Cortex of kidney (tissue), 1 donor: ENCODE data around the gene CACNG6.
"Not testable (repeated sequence)": the region's sequence is repeated elsewhere in the genome, so short reads cannot be mapped to it uniquely, and the experiment has no call there.

Experiments
- DNase-seq: peaks from one replicate; lab custom pipeline; 2025; lab: John Stamatoyannopoulos, UW

Gene CACNG6

DNA sequence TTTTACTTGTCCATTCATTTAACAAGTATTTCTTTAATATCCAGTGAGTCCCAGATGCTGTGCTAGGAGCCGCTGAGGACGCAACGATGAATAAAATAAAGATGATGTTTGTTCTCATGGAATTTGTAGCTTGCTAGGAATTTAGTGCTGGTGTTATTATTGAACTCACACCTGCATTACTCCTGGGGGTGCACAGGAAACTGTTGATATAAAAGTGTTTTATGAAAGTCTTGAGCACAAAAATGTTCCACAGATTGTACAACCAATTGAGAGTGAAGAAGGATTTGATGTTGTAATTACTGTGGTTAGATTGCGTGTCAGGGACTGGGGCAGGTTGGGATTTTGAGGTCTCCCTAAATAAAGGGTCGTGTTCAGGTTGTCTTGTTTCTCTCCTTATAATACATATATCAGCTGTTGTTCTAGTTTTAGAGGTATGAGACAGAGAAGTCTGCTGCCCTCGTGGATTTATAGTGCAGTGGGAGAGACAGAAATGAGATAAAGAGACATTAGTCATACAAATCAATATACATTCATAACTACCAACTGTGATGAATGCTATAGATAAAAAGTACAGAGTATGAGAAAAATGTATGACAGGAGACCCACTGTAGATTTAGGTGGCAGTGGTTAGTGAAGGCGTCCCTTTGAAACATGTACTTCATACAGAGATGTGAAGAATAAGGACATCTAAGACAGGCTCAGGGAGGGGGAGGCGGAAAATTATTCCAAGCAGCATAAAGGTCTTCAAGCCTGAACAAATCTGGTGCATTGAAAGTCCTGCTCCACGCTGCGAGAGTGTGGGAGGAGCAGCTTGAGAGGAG, 11.3 kb downstream of the CACNG6 start:
- no peak for DNase-seq

DNA sequence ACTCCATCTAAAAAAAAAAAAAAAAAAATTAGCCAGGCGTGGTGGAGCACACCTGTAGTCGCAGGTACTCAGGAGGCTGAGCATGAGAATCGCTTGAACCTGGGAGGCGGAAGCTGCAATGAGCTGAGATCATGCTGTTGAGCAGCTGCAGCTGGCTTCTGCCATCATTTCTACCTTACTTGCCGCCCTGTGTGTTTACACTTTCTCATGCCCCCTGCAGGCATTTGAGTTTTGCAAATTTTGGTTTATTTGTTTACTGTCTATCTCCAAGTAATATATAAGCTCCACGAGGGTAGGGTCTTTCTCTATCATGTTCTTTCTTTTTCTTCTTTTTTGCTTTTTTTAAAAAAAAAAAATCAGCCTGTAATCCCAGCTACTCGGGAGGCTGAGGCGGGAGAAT, 18.0 kb downstream of the CACNG6 start:
- DNase-seq, result no peak

DNA sequence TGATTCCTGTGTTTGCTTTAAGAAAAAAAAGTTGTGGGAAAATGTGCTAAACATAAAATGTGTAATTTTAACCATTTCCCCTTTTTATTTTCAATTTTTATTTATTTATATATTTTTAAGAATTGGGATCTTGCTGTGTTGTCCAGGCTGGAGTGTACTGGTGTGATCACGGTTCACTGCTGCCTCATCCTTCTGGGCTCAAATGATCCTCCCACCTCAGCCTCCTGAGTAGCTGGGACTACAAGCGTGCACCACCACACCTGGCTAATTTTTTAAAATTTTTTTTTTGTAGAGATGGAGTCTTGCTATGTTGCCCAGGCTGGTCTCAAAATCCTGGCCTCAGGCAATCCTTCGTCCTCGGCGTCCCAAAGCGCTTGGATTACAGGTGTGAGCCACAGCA, 19.0 kb downstream of the CACNG6 start:
- DNase-seq, result no peak

DNA sequence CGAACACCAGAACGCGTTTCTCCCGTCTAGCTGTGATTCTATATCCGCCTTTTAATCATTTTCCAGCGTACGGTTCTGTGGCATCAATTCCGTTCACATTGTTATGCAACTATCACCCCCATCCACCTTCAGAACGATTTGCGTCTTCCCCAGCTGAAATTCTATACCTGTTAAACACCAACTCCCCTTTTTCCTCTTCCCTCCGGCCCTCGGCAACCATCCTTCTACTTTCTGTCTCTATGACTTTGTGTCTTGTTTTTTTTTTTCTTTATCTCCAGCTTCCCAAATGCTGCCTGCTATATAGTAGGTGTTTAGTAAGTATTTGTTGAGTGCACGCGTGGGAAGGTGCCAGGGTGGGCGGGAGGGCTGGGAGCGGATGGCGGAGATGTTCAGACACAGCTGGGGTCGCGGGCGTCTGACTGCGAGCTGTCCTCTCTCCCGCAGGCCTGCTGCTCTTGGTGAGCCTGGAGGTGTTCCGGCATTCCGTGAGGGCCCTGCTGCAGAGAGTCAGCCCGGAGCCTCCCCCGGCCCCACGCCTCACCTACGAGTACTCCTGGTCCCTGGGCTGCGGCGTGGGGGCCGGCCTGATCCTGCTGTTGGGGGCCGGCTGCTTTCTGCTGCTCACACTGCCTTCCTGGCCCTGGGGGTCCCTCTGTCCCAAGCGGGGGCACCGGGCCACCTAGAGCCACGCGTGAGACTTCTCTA, 20.2 kb downstream of the CACNG6 start:
- DNase-seq, result no peak

DNA sequence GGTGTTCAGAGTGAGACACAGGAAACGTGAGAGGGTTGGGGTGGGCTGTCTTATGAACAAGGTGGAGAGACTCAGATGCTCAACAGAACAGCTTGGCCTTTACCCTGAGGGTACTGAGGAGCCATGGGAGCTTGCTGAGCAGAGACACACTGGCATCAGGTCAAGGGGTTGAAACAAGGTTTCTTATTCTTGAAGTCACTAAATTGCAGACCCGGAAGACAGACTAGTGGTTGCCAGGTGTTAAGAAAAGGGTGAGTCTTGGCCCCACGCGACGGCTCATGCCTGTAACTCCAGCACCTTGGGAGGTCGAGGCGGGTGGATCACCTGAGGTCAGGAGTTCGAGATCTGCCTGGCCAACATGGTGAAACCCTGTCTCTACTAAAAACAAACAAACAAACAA, 22.4 kb downstream of the CACNG6 start:
- no peak for DNase-seq

DNA sequence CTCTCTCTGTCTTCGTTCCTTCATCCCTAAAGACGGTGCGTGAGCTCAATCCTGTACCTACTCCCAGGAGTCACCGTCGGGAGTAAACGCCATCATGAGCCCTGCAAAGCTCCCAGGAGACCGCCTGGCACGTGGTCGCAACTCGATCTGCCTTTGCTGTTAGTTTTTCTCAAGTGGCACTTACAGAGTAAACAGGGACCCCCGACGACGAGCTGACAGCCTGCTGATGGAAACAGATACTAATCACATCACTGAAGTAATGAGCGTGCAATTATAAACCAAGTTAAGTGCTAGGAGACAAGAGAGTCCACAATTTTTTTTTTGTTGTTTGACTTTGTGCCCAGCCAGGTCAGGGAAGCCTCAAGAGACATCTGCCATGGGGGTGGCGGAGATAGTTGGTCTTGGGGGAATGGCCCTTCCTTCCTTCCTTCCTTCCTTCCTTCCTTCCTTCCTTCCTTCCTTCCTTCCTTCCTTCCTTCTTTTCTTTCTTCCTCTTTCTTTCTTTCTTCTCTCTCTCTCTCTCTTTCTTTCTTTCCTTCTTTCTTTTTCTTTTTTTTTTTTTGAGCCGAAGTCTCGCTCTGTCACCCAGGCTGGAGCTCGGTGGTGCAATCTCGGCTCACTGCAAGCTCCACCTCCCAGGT, 23.6 kb downstream of the CACNG6 start:
- no peak for DNase-seq

DNA sequence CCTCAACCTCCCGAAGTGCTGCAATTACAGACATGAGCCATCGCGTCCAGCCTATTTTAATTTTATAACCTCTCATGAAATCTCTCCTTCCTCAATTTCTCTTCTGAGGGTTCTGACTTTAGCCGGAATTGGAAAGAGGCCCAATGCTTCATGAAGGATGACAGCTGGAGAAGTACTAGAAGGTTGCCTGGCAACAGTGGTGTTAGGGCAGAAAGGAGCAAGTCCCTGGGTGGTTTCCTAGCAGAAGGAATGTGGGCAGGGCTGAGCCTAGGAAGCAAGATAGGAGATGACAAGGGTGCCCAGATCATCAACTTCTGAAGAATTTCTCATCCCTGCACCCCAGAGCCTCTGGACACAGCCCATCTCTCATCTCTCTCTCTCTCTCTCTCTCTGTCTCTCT, 25.8 kb downstream of the CACNG6 start:
- DNase-seq, result no peak

DNA sequence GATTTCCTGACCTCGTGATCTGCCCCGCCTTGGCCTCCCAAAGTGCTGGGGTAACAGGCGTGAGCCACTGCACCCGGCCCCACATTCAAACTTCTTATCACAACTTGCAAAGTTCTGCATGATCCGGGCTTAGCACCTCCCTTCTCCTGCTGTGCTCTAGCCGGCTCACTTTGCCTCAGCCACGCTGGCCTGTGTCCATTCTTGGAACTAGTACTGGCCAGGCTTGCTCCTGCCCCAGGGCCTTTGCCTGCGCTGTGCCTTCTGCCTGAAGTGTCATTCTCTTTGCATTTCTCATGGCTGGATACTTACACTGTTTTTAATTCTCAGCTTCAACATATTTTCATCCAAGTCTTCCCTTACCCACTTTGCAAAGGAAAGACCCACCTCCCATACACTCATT, 29.9 kb downstream of the CACNG6 start:
- DNase-seq, result no peak

DNA sequence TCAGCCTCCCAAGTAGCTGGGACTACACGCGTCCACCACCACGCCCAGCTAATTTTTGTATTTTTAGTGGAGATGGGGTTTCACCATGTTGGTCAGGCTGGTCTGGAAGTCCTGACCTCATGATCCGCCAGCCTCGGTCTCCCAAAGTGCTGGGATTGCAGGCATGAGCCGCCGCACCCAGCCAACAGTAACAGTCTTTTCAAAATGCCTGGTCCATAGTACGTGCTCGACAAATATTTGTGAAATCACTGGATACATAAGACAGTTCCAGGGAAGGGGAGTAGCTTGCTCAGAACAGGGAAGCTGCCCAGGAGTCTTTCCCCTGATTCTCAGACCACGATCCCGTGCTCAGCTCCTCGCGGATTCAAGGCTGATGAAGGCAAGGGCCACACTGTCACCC, 30.5 kb downstream of the CACNG6 start:
- DNase-seq, result no peak

DNA sequence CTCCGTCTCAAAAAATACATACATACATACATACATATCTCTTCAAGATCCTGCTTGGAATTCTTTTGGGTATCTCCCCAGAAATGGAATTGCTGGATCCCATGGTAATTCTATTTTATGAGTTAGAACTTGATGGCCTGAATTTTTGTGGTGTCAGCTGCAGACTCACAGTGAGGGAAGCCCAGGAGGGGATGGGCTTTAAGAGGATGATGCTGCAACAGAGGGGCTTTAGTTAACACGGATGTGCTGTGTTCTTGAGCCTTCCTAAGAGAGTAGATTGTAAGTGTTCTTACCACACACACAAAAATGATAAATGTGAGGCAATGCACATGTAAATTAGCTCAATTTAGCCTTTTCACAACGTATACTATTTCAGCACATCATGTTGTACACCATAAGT, 31.8 kb downstream of the CACNG6 start:
- DNase-seq, result no peak

DNA sequence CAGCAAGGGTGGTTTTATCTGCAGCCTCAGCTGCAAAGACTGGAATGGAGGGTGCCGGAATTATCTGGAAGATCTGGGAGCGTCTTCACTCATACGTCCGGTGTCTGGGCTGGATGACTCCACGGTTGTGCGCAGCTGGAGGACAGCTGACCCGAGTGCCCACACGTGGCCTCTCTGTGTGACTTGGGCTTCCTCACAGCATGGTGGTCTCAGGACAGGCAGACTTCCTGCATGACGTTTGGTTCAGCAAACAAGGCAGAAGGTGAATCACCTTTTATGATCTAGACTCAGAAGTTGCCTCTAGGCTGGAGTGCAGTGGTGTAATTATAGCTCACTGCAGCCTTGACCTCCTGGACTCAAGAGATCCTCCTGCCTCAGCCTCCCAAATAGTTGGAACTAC, 33.2 kb downstream of the CACNG6 start:
- no peak for DNase-seq

DNA sequence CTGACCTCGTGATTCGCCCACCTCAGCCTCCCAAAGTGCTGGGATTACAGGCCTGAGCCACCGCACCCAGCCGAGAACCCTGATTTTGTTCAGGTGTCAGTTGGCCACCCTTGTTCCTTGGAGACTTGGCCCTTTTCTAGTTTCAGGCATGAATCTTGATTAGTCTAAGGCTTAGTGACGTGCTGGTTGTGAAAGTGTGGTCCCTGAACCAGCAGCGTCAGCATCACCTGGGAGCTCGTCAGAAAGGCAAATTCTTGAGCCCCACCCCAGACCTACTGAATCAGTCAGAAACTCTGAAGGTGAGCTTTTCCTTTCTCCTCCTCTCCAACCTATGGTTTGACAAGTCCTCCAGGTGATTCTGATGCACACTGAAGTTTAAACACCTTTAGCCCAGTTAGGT, 35.2 kb downstream of the CACNG6 start:
- DNase-seq, result no peak

DNA sequence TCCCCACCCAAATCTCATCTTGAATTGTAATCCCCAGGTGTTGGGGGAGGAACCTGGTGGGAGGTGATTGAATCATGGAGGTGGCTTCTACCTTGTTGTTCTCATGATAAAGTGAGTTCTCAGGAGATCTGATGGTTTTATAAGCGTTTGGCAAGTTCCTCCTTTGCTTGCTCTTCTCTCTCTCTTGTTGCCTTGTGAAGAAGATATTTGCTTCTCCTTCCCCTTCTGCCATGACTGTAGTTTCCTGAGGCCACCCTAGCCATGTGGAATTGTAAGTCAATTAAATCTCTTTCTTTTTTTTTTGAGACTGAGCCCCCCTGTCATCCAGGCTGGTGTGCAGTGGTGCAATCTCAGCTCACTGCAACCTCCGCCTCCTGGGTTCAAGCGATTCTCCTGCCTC, 37.9 kb downstream of the CACNG6 start:
- DNase-seq, result no peak

DNA sequence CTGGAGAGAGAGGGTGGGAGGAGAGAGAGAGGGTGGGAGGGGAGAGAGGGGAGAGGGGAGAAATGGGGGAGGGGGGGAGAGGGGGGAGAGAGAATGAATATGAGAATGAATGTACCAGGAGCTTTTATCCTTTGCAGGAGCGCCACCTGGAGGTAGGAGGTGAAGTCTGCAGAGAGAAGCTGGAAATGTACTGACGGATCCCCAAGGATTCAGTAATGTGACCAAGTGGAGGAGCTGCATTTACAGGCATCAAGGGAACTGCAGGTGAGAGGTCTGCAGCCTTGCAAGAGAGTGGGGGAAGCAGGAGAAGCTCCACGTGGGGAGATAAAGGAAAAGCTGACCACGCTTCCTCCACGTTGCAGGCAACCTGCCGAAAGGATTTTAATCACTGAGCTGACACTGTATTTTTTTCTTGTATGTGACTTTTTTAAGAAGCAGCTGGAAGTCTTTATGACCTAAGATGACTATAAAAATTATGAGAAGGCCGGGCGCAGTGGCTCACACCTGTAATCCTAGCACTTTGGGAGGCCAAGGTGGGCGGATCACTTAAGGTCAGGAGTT, 38.6 kb downstream of the CACNG6 start:
- no peak for DNase-seq

DNA sequence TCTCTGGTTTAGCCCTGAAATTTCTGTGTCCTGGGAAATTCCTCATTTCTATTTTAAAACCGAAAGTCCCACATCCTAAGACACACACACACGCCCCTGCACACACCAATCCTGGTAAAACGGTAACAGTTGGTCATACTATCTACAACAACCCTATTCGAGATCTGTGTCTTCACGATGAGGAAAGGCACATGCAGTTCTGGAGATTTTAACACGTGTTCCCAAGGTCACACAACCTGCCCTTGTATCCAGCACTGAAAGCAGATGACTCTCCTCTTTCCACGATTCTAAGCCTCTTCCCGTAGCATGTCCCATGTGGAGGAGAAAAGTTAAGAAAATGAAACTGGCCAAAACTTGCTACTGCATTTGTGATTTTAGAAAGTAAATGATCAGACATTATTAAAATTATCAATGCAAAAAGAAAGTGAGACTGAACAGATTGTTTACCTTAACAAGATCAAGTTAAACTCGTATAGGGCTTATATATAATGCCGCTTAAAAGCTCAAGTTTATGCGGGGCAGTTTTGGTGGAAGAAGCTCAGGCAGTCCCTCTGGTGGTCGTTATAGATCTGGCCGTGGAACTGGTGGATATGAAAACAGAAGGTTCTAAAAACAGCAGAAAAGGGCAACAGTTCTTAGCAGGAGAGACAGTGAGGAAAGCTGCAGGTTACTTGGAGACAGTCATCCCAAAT, 39.6 kb downstream of the CACNG6 start:
- no peak for DNase-seq

DNA sequence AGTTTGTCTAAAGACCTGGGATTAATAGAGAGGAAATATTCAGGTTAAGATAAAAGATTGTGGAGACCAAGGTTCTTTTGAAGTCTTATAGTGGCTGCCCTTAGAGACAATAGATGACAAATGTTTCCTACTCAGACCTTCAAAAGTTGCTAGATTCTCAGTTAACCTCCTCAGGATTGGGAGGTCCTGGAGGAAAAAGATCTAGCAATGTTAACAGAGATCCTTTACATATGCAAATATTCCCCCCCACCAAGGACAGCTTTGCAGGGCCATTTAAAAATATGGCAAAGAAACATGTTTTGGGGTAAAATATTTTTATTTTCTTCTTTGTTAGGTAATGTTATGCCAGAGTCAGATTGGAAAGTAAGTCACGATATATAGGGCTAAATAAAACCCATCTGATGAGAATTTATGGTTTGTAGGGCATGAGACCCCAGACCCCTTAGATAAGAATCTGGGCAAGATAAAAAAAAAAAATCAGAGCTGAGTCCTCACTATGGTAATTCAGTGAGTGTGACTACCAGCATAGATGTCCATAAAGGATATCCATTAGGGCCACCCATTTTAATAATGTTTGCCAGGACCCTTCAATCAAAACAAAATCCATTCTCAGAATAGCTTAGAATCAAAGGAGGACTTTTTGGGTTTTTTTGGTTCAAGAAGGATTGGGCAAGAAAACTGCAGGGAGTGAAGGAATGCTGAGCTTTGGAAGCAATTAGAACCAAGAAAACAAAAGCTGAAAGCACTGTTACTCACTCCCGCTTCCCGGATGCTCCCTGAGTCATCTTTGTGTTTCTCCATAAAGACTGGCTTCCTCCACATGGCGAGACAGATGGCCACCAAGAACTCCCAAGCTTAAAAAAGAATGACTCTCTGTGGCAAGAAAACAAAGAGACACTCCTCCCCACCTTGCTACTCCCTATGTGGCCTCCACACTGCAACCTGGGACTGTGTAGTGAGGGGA, 44.1 kb downstream of the CACNG6 start:
- no peak for DNase-seq

DNA sequence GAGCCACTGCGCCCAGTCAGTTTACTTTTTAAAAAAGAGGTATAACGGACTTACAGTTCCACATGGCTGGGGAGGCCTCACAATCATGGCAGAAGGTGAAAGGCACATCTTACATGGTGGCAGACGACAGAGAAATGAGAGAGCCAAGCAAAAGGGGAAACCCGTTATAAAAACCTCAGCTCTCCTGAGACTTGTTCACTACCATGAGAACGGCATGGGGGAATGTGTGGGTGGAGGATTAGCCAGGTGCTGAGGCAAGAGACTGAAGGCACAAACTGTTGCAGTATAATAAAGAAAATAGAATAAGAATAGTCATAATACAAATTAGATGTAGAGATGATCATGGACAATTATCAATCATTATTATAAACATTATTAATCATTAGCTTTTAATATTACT, 45.1 kb downstream of the CACNG6 start:
- not testable (repeated sequence) for DNase-seq

DNA sequence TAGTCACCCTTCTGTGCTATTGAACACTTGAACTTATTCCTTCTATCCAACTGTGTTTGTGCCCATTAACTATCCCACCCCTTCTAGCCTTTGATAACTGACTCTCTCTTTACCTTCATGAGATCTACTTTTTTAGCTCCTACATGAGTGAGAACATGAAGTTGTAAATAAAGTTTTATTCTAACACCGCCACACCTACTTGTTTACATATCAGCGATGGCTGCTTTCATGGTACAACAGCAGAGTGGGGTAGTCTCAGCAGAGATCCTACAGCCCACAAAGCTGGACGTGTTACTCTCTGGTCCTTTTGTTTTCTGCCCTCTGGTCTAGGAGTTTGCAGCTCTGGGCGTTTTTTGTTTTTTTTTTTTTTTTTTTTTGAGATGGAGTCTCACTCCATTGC, 48.6 kb downstream of the CACNG6 start:
- no peak for DNase-seq

DNA sequence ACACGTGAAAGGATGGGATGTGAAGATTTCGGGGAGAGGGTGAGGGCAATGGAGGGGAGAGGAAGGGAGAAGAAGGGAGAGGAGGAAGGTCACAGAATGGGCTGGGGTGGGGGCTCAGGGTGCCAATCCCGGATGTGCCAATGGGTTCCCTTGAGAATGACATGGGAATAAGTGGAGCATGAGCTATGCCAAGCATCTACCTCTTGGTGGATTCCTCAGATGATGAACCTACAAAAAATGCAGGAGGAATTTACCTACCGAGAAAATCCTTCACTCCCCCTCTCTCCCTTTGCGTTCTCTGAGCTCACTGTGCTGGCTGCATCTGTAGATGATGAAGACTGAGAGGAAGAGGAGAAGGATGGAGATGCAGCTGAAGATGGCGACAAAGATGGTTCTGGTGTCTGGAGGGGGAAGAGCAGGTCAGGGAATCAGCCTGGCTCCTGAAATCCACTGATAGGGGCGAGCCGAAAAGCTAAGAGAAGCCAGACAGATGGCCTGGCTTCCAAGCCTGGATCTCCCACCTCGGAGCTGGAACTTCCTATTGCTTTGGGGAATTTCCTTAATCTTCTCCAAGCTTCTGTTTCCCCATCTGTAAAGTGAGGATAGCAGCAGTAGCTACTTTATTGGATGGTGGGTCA, 50.7 kb downstream of the CACNG6 start:
- DNase-seq, result no peak

DNA sequence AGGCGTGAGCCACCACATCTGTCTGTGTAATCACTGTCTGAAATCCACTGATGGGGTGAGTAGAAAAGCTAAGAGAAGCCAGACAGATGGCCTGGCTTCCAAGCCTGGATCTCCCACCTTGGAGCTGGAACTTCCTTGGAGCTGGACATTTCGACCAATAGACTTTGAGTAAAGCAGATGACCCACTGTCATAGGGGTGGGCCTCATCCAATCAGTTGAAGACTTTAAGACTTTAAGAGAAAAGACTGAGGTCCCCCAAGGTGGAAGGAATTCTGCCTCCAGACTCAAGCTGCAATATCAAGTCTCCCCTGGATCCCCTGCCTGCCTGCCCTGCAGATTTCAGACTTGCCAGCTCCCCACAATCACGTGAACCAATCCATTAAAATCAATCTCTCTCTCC, 51.6 kb downstream of the CACNG6 start:
- DNase-seq, result no peak

DNA sequence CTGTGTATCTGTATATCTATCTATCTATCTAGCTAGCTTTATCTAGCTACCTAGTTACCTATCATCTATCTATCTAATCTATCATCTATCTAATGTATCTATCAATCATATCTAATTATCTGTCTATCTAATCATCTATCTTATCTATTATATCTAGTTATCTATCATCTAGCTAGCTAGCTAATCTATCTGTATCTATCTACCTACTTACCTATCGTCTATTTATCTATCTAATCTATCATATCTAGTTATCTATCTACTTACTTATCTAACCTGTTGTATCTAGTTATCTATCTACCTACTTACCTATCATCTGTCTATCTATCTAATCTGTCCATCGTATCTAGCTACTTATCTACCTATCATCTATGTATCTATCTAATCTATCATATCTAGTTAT, 54.3 kb downstream of the CACNG6 start:
- no peak for DNase-seq
